Neural cell (in vitro differentiated cells): ENCODE measurements around the gene MGLL.

Experiments
- EP300 ChIP-seq: fragments of 450-650 bp; conservative IDR thresholded peaks from 2 replicates; pipeline ENCODE4 v1.6.1; 2014; ENCODE audit warnings: antibody characterized with exemption, mild to moderate bottlenecking, moderate library complexity; ENCODE audit not compliant: poor library complexity, severe bottlenecking
- EZH2 ChIP-seq: fragments of 200-600, 300-800 bp; shearing (Covaris generic), sonication (generic); IDR thresholded peaks from 2 replicates; pipeline ENCODE4 v1.6.1; 2014; ENCODE audit warnings: antibody characterized with exemption, low read length, borderline replicate concordance, mild to moderate bottlenecking; ENCODE audit not compliant: insufficient read depth, poor library complexity, severe bottlenecking
- MXI1 ChIP-seq: fragments of 450-650 bp; conservative IDR thresholded peaks from 2 replicates; pipeline ENCODE4 v1.6.1; 2014; ENCODE audit warnings: antibody characterized with exemption, mild to moderate bottlenecking; ENCODE audit not compliant: poor library complexity, severe bottlenecking
- POLR2AphosphoS5 ChIP-seq: IDR thresholded peaks from 2 replicates; pipeline ENCODE4 v1.6.1; 2012
- RAD21 ChIP-seq: fragments of 450-650 bp; conservative IDR thresholded peaks from 2 replicates; pipeline ENCODE4 v1.6.1; 2014; ENCODE audit warnings: antibody characterized with exemption, mild to moderate bottlenecking, moderate library complexity
- SMC3 ChIP-seq: fragments of 450-650 bp; conservative IDR thresholded peaks from 2 replicates; pipeline ENCODE4 v1.6.1; 2014; ENCODE audit warnings: antibody characterized with exemption, mild to moderate bottlenecking, moderate library complexity; ENCODE audit not compliant: poor library complexity
- TAF1 ChIP-seq: IDR thresholded peaks from 2 replicates; pipeline ENCODE4 v1.6.1; 2012; ENCODE audit warnings: low read depth
- TF ChIP-seq, protein P1 (sequence below): fragments of 450-650 bp; IDR thresholded peaks from 2 replicates; pipeline ENCODE4 v1.5.1; 2014; ENCODE audit warnings: antibody characterized with exemption, mild to moderate bottlenecking, moderate library complexity; ENCODE audit not compliant: poor library complexity, severe bottlenecking
- TF ChIP-seq, protein P2 (sequence below): IDR thresholded peaks from 2 replicates; pipeline ENCODE4 v1.6.1; 2012; ENCODE audit warnings: borderline replicate concordance

DNA sequence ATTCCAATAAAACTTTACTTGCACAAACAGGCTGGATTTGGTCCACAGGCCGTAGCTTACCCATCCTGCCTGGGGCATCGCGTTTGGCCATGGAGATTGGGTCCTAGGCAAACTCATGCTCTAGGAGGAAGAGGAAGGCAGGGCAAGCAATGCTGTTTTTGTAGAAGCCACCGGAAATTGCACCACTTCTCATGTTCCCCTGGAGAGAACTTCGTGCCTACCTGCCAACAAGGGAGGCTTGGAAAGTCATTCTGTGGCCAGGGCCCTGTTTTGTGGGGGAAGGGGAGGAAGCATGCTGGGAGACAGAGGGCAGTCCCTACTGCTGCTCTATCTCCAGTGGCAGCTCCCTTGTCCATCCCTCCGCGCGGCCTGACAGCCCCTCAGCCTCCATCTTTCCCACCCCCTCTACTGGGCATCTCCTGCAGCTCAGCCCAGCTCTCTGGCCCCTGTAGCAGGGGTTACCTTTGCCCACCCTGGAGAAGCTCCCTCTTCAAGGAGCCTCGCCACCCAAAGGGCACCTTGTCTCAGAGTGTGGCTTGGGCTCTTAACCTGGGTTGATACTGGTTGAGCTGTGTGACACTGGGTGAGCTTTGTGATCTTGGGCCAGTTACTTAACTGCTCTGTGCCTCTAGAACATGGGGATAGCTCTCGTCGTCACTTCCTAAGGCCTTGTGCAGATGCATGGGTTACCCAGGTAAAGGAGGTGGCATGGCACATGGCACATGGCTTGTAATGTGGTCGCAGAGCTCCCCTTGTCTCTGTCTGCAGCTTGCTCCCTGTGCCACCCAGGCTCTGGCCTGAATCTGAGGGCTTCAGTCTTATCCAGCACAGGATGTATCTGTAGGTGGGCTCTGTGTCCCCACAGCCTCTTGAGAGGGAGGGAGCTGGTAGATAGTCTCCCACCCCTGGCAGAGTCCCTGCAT is 143.4 kb downstream of the MGLL start:
- TF ChIP-seq, protein P1, sequence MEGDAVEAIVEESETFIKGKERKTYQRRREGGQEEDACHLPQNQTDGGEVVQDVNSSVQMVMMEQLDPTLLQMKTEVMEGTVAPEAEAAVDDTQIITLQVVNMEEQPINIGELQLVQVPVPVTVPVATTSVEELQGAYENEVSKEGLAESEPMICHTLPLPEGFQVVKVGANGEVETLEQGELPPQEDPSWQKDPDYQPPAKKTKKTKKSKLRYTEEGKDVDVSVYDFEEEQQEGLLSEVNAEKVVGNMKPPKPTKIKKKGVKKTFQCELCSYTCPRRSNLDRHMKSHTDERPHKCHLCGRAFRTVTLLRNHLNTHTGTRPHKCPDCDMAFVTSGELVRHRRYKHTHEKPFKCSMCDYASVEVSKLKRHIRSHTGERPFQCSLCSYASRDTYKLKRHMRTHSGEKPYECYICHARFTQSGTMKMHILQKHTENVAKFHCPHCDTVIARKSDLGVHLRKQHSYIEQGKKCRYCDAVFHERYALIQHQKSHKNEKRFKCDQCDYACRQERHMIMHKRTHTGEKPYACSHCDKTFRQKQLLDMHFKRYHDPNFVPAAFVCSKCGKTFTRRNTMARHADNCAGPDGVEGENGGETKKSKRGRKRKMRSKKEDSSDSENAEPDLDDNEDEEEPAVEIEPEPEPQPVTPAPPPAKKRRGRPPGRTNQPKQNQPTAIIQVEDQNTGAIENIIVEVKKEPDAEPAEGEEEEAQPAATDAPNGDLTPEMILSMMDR, result no peak
- TF ChIP-seq TAF1 (no peak), EP300 (no peak), POLR2AphosphoS5 (no peak), EZH2 (no peak), SMC3 (no peak), MXI1 (no peak), RAD21 (no peak)
- TF ChIP-seq, protein P2, sequence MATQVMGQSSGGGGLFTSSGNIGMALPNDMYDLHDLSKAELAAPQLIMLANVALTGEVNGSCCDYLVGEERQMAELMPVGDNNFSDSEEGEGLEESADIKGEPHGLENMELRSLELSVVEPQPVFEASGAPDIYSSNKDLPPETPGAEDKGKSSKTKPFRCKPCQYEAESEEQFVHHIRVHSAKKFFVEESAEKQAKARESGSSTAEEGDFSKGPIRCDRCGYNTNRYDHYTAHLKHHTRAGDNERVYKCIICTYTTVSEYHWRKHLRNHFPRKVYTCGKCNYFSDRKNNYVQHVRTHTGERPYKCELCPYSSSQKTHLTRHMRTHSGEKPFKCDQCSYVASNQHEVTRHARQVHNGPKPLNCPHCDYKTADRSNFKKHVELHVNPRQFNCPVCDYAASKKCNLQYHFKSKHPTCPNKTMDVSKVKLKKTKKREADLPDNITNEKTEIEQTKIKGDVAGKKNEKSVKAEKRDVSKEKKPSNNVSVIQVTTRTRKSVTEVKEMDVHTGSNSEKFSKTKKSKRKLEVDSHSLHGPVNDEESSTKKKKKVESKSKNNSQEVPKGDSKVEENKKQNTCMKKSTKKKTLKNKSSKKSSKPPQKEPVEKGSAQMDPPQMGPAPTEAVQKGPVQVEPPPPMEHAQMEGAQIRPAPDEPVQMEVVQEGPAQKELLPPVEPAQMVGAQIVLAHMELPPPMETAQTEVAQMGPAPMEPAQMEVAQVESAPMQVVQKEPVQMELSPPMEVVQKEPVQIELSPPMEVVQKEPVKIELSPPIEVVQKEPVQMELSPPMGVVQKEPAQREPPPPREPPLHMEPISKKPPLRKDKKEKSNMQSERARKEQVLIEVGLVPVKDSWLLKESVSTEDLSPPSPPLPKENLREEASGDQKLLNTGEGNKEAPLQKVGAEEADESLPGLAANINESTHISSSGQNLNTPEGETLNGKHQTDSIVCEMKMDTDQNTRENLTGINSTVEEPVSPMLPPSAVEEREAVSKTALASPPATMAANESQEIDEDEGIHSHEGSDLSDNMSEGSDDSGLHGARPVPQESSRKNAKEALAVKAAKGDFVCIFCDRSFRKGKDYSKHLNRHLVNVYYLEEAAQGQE, result no peak
